Ovary (tissue), 3 donors: ENCODE results near the gene TRIB2.

Source experiments
- EP300 ChIP-seq: sonication (generic); formaldehyde crosslinking; IDR thresholded peaks from one replicate; pipeline ENCODE4 v1.6.1; 2017; ENCODE audit warnings: antibody characterized with exemption
- POLR2A ChIP-seq: fragments of 450-650 bp; IDR thresholded peaks from one replicate; pipeline ENCODE4 v1.6.1; 2017; ENCODE audit warnings: antibody characterized with exemption, mild to moderate bottlenecking, moderate library complexity
- TF ChIP-seq, protein P1 (sequence below), 3 donors: fragments of 450-650 bp in 2 of 3; fragments of 200-600 bp in 1 of 3; IDR thresholded peaks; one replicate each; pipeline versions ENCODE4 v1.5.1 to v1.8.0; 2016 to 2022; ENCODE audit warnings: antibody characterized with exemption in 3 of 3, mild to moderate bottlenecking in 1 of 3
- donor health status: DM: no; HTN: no; CAD: no.

GRCh38 chr2:12718015-12718671 is 1.4 kb downstream of the TRIB2 start:
- TF ChIP-seq, protein P1, sequence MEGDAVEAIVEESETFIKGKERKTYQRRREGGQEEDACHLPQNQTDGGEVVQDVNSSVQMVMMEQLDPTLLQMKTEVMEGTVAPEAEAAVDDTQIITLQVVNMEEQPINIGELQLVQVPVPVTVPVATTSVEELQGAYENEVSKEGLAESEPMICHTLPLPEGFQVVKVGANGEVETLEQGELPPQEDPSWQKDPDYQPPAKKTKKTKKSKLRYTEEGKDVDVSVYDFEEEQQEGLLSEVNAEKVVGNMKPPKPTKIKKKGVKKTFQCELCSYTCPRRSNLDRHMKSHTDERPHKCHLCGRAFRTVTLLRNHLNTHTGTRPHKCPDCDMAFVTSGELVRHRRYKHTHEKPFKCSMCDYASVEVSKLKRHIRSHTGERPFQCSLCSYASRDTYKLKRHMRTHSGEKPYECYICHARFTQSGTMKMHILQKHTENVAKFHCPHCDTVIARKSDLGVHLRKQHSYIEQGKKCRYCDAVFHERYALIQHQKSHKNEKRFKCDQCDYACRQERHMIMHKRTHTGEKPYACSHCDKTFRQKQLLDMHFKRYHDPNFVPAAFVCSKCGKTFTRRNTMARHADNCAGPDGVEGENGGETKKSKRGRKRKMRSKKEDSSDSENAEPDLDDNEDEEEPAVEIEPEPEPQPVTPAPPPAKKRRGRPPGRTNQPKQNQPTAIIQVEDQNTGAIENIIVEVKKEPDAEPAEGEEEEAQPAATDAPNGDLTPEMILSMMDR (IDR thresholded peaks at IDR 0.05): no peak
- TF ChIP-seq POLR2A (no peak), EP300 (no peak)
